RWPE1 (cell line): ENCODE results near the gene FNBP1L.

Source experiments
- CTCF ChIA-PET: fragments of 350-600 bp; sonication (Branson Sonifier 250); formaldehyde crosslinking; extraction: SDS; loops from one replicate; lab custom pipeline; 2021; lab: Yijun Ruan, JAX
- POLR2A ChIA-PET: fragments of 400-600 bp; formaldehyde crosslinking; extraction: SDS; loops from one replicate; lab custom pipeline; 2020; ENCODE audit warnings: antibody characterized with exemption; ENCODE audit not compliant: low non-redundant PET; lab: Yijun Ruan, JAX
- DNase-seq: peaks from one replicate; pipeline ENCODE4 v3.0.0; 2012; ENCODE audit warnings: low spot score
- H3K27ac ChIP-seq: fragments of 450-650 bp; 2 replicates; pipeline ENCODE4 v1.5.1; 2017
- CTCF ChIP-seq: fragments of 450-650 bp; conservative IDR thresholded peaks from 2 replicates; pipeline ENCODE4 v1.5.1; 2017; ENCODE audit warnings: low read depth, mild to moderate bottlenecking

FNBP1L gene

GRCh38 chr1:93602101-93602500 is 154.2 kb downstream of the FNBP1L start:
- H3K27ac ChIP-seq = peak overlapping the region; percentile 56
- POLR2A ChIA-PET = no interaction called here
- CTCF ChIA-PET = no interaction called here
- TF ChIP-seq CTCF = no peak
- no peak for DNase-seq

GRCh38 chr1:93603106-93603505 is 155.2 kb downstream of the FNBP1L start:
- POLR2A ChIA-PET = no interaction called here
- CTCF ChIA-PET = no interaction called here
- DNase-seq = no peak
- H3K27ac ChIP-seq = peak overlapping the region; percentile 59
- TF ChIP-seq CTCF = no peak

- POLR2A ChIA-PET = no interaction called here
- no peak for TF ChIP-seq CTCF
- CTCF ChIA-PET = no interaction called here
- DNase-seq = no peak
- H3K27ac ChIP-seq = peak overlapping the region; percentile 59
These were observed 155.7 kb downstream of the FNBP1L start for GRCh38 chr1:93603601-93604000.
